Measurements from ENCODE around the gene SMYD3. TPM values are rescaled to one million over a fixed set of nuclear protein-coding genes. Genes with fewer than 3 reads are reported as not detected.

The SMYD3 gene
- total and polyA plus RNA-seq, 9 of the 15 experiments (the other 6 are each of a cell fraction or from before 2014, with no cell fraction given), result 128 to 440 (median 197) TPM

DNA sequence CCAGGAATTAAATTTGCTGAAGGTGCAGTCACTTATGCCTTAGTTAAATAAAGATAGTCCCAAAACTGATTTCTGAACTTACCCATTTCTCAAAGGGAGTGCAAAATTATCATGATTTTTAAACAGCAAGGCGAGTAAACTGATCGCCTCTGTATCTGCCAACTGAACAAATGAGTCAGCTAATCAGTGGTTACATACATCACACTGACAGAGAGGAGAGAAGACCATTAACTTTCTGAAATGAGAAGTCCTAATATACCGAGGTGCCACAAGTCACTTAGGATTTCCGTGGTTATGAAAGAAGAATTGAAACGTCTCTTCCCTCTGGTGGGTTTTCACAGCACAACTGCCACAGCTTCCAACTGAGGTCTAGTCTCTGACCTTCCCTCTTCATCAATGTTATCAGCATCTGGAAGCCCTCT is 400.7 kb downstream of the SMYD3 start (continued):
- TF ChIP-seq, protein P1, sequence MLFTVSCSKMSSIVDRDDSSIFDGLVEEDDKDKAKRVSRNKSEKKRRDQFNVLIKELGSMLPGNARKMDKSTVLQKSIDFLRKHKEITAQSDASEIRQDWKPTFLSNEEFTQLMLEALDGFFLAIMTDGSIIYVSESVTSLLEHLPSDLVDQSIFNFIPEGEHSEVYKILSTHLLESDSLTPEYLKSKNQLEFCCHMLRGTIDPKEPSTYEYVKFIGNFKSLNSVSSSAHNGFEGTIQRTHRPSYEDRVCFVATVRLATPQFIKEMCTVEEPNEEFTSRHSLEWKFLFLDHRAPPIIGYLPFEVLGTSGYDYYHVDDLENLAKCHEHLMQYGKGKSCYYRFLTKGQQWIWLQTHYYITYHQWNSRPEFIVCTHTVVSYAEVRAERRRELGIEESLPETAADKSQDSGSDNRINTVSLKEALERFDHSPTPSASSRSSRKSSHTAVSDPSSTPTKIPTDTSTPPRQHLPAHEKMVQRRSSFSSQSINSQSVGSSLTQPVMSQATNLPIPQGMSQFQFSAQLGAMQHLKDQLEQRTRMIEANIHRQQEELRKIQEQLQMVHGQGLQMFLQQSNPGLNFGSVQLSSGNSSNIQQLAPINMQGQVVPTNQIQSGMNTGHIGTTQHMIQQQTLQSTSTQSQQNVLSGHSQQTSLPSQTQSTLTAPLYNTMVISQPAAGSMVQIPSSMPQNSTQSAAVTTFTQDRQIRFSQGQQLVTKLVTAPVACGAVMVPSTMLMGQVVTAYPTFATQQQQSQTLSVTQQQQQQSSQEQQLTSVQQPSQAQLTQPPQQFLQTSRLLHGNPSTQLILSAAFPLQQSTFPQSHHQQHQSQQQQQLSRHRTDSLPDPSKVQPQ (CRISPR knock-in tag; IDR thresholded peaks at IDR 0.05; ENCODE audit: borderline replicate concordance), result no peak
- no peak for TF ChIP-seq PHTF2 (CRISPR knock-in tag; IDR thresholded peaks at IDR 0.05)
- no peak for TF ChIP-seq FUS (optimal IDR thresholded peaks at IDR 0.05; ENCODE audit: low read depth, low read length)
- TF ChIP-seq, protein P2, sequence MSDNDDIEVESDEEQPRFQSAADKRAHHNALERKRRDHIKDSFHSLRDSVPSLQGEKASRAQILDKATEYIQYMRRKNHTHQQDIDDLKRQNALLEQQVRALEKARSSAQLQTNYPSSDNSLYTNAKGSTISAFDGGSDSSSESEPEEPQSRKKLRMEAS (CRISPR knock-in tag; IDR thresholded peaks at IDR 0.05), result no peak

DNA sequence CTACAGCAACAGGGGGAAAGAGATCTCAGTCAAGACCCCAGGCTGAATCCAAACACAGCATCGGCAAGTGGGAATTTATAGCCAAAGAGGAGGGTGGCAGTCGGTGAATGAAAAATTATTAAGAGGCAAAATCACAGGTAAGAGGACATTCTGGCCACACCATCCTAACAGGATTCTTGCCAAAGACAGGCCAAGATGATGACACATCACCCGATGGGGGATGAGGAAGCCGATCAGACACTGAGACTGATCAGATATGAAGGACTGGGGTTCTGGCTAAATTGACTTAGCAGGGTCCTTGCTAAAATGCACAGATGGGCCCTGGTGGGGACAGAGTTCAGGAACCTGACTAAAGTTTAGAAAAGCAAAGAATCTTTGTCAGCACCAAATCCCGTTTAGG is 402.2 kb downstream of the SMYD3 start:
- no peaks in the 10 kb centered on the region for H4K20me1 ChIP-seq (replicated peaks; ENCODE audit: control insufficient read depth, insufficient read depth, low read length)
- in situ Hi-C loops (cut with MboI) (no loop called here), intact Hi-C loops (cut with micrococcal nuclease) (no loop called here)
- CTCF ChIA-PET (ENCODE audit: low intra/inter-chr PET ratio), result interaction anchor here (1.0 kb wide), 1 partner anchor 66 kb away, joined by 3 read pairs; no protein-coding TSS in a partner anchor
- DNase-seq (ENCODE audit: extremely low read depth in 1 of 4, low spot score in 3 of 4) (peak; percentile 29 to 64 (median 40)), ATAC-seq (peak; percentile 65), FAIRE-seq (peak; percentile 29)
- H3K9me1 ChIP-seq (ENCODE audit: control insufficient read depth, insufficient read depth, low read length), result no peaks in the 10 kb centered on the region
- H3K27ac ChIP-seq (ENCODE audit: extremely low read depth, low read depth, low read length), result peak overlapping the region; percentile 7; the same call in 1 of the 3 replicates
- no peaks in the 10 kb centered on the region for H3K27me3 ChIP-seq (ENCODE audit: control insufficient read depth in 2 of 2, insufficient read depth in 2 of 2, low read length in 2 of 2)
- H3K4me2 ChIP-seq (ENCODE audit: insufficient read depth, low read length), result no peak overlapping the region
- peak overlapping the region in 1 of 2 experiments; percentile 1; a peak in 1 of 4 replicates for H3K9ac ChIP-seq (ENCODE audit: insufficient read depth in 1 of 2, low read depth in 2 of 2, low read length in 2 of 2)
- H3K36me3 ChIP-seq (ENCODE audit: control insufficient read depth, insufficient read depth, low read length), result peaks cover 5% of the 10 kb centered on the region; the same call in 2 of the 3 replicates
- POLR2A ChIA-PET, result no interaction called here
- H3K4me1 ChIP-seq (replicated peaks in 1 of 2; ENCODE audit: control insufficient read depth in 2 of 2, insufficient read depth in 2 of 2, low read length in 2 of 2), result peaks cover 6 to 37% of the 10 kb centered on the region in 2 experiments; a peak in 4 of 5 replicates
- no peak overlapping the region for H3K4me3 ChIP-seq
- peaks cover 15% of the 10 kb centered on the region; the same call in 1 of the 3 replicates for H3K79me2 ChIP-seq (ENCODE audit: control insufficient read depth, insufficient read depth, low read length)
- peak overlapping the region; percentile 42 for H2AFZ ChIP-seq (ENCODE audit: low read depth, low read length)
- H3K9me3 ChIP-seq (replicated peaks; ENCODE audit: control insufficient read depth, insufficient read depth, low read depth, low read length), result no peaks in the 10 kb centered on the region
- WGBS (ENCODE audit: insufficient coverage, low coverage, missing lambda C conversion rate), result 29% methylated on average over 5 of the region's 5 CpGs
- no TSS peak for BruUV-seq (replicated peaks)
- TF ChIP-seq ZNF184 (CRISPR knock-in tag; IDR thresholded peaks at IDR 0.05) (no peak), CEBPG (CRISPR knock-in tag; IDR thresholded peaks at IDR 0.05) (no peak; the same call in 1 of the 2 replicates), CEBPG (tag; conservative IDR thresholded peaks at IDR 0.05 in 1 of 2, IDR thresholded peaks at IDR 0.05 in 1 of 2) (peak; percentile 48 to 71; a peak in 3 of 4 replicates), BMI1 (IDR thresholded peaks at IDR 0.05; ENCODE audit: low read length) (no peak), HIVEP1 (CRISPR knock-in tag; IDR thresholded peaks at IDR 0.05) (no peak), ETV6 (IDR thresholded peaks at IDR 0.05; ENCODE audit: borderline replicate concordance in 1 of 2, low read depth in 2 of 2, low read length in 1 of 2) (0 out of 4 replicates have a peak, but pooled peaks of 1 of the 2 experiments have one; percentile 15), ETV6 (CRISPR knock-in tag; IDR thresholded peaks at IDR 0.05; ENCODE audit: borderline replicate concordance) (no peak)
- TF ChIP-seq, protein P3, sequence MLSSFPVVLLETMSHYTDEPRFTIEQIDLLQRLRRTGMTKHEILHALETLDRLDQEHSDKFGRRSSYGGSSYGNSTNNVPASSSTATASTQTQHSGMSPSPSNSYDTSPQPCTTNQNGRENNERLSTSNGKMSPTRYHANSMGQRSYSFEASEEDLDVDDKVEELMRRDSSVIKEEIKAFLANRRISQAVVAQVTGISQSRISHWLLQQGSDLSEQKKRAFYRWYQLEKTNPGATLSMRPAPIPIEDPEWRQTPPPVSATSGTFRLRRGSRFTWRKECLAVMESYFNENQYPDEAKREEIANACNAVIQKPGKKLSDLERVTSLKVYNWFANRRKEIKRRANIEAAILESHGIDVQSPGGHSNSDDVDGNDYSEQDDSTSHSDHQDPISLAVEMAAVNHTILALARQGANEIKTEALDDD (IDR thresholded peaks at IDR 0.05), result 0 out of 2 replicates have a peak, but pooled peaks have one; percentile 27
- TF ChIP-seq, protein P4, sequence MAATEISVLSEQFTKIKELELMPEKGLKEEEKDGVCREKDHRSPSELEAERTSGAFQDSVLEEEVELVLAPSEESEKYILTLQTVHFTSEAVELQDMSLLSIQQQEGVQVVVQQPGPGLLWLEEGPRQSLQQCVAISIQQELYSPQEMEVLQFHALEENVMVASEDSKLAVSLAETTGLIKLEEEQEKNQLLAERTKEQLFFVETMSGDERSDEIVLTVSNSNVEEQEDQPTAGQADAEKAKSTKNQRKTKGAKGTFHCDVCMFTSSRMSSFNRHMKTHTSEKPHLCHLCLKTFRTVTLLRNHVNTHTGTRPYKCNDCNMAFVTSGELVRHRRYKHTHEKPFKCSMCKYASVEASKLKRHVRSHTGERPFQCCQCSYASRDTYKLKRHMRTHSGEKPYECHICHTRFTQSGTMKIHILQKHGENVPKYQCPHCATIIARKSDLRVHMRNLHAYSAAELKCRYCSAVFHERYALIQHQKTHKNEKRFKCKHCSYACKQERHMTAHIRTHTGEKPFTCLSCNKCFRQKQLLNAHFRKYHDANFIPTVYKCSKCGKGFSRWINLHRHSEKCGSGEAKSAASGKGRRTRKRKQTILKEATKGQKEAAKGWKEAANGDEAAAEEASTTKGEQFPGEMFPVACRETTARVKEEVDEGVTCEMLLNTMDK (IDR thresholded peaks at IDR 0.05; ENCODE audit: borderline replicate concordance, insufficient read depth, low read depth, low read length, poor library complexity, severe bottlenecking), result no peak

Measured in K562 (cell line).